Measurements from ENCODE around the gene RFXAP.

The RFXAP gene

DNA sequence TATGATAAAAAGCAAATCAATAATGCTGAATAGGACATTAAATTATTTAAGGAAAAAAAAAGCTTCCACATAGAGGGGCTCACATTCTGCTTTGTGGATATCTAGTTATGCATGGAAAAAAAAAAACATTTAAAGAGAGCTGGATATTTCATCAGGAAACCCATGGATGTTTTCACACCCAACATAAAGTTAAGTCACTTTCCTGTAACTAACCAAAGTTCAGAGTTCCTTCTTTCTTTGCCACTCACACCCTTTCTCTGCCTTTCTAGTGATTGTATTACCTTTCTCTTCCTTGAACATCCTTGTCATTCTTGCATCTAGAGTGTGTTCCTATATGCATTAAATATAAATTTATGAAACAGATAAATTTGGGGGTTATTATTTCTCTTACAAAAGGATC lies 47.2 kb downstream of the RFXAP start:
- no peak for DNase-seq (ENCODE audit: low spot score)
- in situ Hi-C loops (cut with MboI; ENCODE audit: low pct_unique_long_range_greater_than_20kb, low sequenced_read_pairs, unreplicated experiment) = no loop called here
- no peak for TF ChIP-seq CTCF (IDR thresholded peaks at IDR 0.05; ENCODE audit: extremely low read depth, insufficient read depth, missing control alignments)

- no peak for DNase-seq (ENCODE audit: low spot score)
- in situ Hi-C loops (cut with MboI; ENCODE audit: low pct_unique_long_range_greater_than_20kb, low sequenced_read_pairs, unreplicated experiment) = no loop called here
- TF ChIP-seq CTCF (IDR thresholded peaks at IDR 0.05; ENCODE audit: extremely low read depth, insufficient read depth, missing control alignments) = no peak
Observed at GRCh38 chr13:36870050-36870692, 51.1 kb downstream of the RFXAP start.

DNA sequence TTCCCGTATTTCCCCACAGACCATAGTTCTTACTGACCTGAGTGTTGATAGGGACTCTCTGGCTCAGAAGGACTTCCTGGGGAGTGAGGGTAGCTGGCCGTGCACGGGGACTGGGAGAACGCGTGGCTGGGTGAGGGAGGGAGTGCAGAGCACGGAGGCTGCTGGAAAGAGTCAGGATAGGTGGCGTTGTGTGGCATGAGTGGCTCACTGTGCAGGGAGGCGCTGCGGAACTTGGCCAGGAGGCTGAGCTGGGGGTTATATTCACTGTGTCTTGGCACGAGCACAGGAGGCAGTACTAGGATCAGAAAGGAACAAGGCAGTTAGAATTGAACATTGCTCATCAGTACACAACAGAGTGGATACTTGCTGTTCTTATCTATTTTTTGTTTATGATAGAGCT lies 53.6 kb downstream of the RFXAP start:
- no peak for DNase-seq (ENCODE audit: low spot score)
- TF ChIP-seq CTCF (IDR thresholded peaks at IDR 0.05; ENCODE audit: extremely low read depth, insufficient read depth, missing control alignments) = no peak
- in situ Hi-C loops (cut with MboI; ENCODE audit: low pct_unique_long_range_greater_than_20kb, low sequenced_read_pairs, unreplicated experiment) = no loop called here

DNA sequence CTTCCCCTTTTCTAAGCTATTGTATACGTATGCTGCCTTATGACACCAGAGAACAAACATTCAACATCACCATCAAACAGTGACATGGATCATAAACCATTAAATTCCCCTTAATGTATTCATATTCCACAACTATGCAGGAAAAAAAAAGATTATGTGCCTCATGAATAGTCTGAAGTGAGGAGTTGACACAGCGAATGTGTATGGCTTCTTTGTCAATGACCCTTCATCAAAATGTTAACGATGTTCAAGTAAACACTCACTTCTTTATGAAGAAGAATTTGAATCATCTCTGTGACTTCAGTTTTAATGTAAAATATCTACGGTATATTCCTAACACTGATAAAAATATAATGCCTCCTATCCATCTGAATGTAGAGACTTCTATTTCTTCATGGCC lies 56.4 kb downstream of the RFXAP start:
- no peak for TF ChIP-seq CTCF (IDR thresholded peaks at IDR 0.05; ENCODE audit: extremely low read depth, insufficient read depth, missing control alignments)
- in situ Hi-C loops (cut with MboI; ENCODE audit: low pct_unique_long_range_greater_than_20kb, low sequenced_read_pairs, unreplicated experiment) = no loop called here
- DNase-seq (ENCODE audit: low spot score) = no peak

- no peak for TF ChIP-seq CTCF (IDR thresholded peaks at IDR 0.05; ENCODE audit: extremely low read depth, insufficient read depth, missing control alignments)
- no peak for DNase-seq (ENCODE audit: low spot score)
- in situ Hi-C loops (cut with MboI; ENCODE audit: low pct_unique_long_range_greater_than_20kb, low sequenced_read_pairs, unreplicated experiment) = no loop called here
Observed at GRCh38 chr13:36875961-36876360, 56.9 kb downstream of the RFXAP start.
